ENCODE measurements around the gene SETD4.

The SETD4 gene

DNA sequence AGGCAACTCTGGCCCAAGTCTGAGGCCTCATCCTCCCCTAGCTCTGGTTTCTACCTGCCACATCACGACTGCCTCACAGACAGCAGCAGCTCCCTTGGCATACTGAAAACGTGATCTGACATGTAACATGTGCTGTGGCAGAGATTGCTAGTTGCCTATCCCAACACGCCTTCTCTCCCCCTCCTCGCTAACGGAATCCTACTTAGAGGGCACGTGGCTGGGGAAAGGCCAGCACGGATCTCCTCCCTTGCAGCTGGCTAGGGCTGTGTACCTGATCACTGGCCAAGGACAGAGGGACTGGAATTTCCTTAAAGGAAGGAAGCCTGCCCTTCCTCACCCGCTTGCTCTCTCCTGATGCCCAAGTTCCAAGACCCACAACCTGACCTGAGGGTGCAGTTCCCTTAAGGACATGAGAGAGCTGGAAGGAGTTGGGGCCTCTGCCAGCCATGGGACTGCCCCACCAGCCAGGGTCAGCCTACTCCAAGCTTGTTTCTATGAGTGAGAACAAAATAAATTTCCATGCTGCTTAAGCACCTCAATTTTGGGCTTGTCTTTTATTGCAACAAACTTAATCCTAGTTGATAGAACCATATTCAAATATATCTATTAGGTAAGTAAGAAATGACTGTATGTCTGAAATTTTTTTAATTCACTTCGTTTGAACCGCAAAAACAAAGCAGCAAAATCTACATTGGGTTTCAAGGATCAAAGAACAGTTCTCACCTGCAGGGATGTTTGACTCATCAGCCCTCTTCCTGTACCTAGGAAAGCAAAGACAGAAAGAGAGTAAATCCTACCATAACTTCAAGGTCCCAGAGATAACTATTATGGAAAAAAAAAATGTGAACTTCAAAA lies 7.2 kb downstream of the SETD4 start:
- no peak overlapping the region for H3K9ac ChIP-seq (ENCODE audit: low read depth, low read length)
- no peaks in the 10 kb centered on the region for H4K20me1 ChIP-seq (ENCODE audit: insufficient read depth, low read length)
- H3K79me2 ChIP-seq (ENCODE audit: insufficient read depth, low read length) = peaks cover 7% of the 10 kb centered on the region
- no peak overlapping the region for H3K27ac ChIP-seq (ENCODE audit: low read length)
- H3K4me3 ChIP-seq (ENCODE audit: low read depth in 1 of 2, low read length in 2 of 2) = no peak overlapping the region
- H3K9me3 ChIP-seq (ENCODE audit: insufficient read depth, low read length, severe bottlenecking) = no peaks in the 10 kb centered on the region
- no peak for TF ChIP-seq EZH2 (IDR thresholded peaks at IDR 0.05; ENCODE audit: borderline replicate concordance, low read depth, low read length, severe bottlenecking)
- TF ChIP-seq, protein P1, sequence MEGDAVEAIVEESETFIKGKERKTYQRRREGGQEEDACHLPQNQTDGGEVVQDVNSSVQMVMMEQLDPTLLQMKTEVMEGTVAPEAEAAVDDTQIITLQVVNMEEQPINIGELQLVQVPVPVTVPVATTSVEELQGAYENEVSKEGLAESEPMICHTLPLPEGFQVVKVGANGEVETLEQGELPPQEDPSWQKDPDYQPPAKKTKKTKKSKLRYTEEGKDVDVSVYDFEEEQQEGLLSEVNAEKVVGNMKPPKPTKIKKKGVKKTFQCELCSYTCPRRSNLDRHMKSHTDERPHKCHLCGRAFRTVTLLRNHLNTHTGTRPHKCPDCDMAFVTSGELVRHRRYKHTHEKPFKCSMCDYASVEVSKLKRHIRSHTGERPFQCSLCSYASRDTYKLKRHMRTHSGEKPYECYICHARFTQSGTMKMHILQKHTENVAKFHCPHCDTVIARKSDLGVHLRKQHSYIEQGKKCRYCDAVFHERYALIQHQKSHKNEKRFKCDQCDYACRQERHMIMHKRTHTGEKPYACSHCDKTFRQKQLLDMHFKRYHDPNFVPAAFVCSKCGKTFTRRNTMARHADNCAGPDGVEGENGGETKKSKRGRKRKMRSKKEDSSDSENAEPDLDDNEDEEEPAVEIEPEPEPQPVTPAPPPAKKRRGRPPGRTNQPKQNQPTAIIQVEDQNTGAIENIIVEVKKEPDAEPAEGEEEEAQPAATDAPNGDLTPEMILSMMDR (IDR thresholded peaks at IDR 0.05; ENCODE audit: borderline replicate concordance, extremely low read depth, low read length, poor library complexity, severe bottlenecking) = no peak
- no peak overlapping the region for H3K4me2 ChIP-seq (ENCODE audit: insufficient read depth, low read length)
- no peak for ATAC-seq (ENCODE audit: insufficient read depth, low read depth)
- H3K36me3 ChIP-seq (ENCODE audit: insufficient read depth, low read length) = peaks cover 80% of the 10 kb centered on the region
- no peak for DNase-seq
- peaks cover 7% of the 10 kb centered on the region for H3K4me1 ChIP-seq (ENCODE audit: insufficient read depth, low read length)
- H2AFZ ChIP-seq (ENCODE audit: low read depth, low read length) = no peak overlapping the region
- no peaks in the 10 kb centered on the region for H3K27me3 ChIP-seq (ENCODE audit: insufficient read depth, low read length, poor library complexity)

DNA sequence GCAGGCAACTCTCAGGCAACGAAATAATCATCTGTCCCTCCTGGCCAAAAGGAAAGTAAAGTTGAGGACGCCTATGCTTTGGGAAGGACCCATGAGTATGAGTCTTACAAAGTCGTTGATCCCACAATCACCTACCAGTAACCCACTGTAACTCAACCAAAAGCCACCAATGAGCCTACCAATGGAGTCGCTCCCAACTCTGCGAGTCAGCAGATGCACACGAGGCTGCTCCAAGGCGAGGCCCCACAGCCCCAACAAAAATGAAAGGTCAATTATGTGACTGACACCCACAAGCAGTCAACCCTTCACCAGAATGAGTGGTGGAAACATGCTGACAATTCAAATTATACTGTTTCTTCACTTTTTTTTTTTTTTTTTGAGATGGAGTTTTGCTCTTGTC lies 12.0 kb downstream of the SETD4 start:
- H3K27ac ChIP-seq (ENCODE audit: low read length) = no peak overlapping the region
- peaks cover 74% of the 10 kb centered on the region for H3K36me3 ChIP-seq (ENCODE audit: insufficient read depth, low read length)
- 0 out of 2 replicates have a peak, but pooled peaks cover 4% of the 10 kb centered on the region for H4K20me1 ChIP-seq (ENCODE audit: insufficient read depth, low read length)
- H3K27me3 ChIP-seq (ENCODE audit: insufficient read depth, low read length, poor library complexity) = no peaks in the 10 kb centered on the region
- no peak for DNase-seq
- no peak overlapping the region for H3K4me2 ChIP-seq (ENCODE audit: insufficient read depth, low read length)
- no peaks in the 10 kb centered on the region for H3K9me3 ChIP-seq (ENCODE audit: insufficient read depth, low read length, severe bottlenecking)
- no peak overlapping the region for H3K4me3 ChIP-seq (ENCODE audit: low read depth in 1 of 2, low read length in 2 of 2)
- H2AFZ ChIP-seq (ENCODE audit: low read depth, low read length) = no peak overlapping the region
- H3K9ac ChIP-seq (ENCODE audit: low read depth, low read length) = no peak overlapping the region
- no peaks in the 10 kb centered on the region for H3K4me1 ChIP-seq (ENCODE audit: insufficient read depth, low read length)
- no peak for ATAC-seq (ENCODE audit: insufficient read depth, low read depth)
- TF ChIP-seq EZH2 (IDR thresholded peaks at IDR 0.05; ENCODE audit: borderline replicate concordance, low read depth, low read length, severe bottlenecking) = no peak
- TF ChIP-seq, protein P1 (IDR thresholded peaks at IDR 0.05; ENCODE audit: borderline replicate concordance, extremely low read depth, low read length, poor library complexity, severe bottlenecking) = no peak
- H3K79me2 ChIP-seq (ENCODE audit: insufficient read depth, low read length) = no peaks in the 10 kb centered on the region

DNA sequence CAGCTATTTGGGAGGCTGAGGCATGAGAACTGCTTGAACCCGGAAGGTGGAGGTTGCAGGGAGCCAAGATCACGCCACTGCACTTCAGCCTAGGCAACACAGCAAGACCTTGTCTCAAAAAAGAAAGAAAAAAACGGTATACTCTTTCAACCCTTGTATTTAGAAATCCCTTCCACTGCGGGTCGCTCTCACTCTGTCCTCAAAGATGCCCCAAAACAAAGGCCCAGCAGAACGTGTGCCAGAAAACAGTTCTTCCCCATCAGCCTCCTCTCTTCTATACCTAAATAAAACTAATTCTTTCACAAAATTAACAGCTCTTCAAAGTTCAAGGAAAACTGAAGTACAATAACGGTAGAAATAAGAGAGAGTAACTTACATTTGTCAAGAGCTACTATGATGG lies 13.2 kb downstream of the SETD4 start:
- TF ChIP-seq, protein P1 (IDR thresholded peaks at IDR 0.05; ENCODE audit: borderline replicate concordance, extremely low read depth, low read length, poor library complexity, severe bottlenecking) = no peak
- TF ChIP-seq EZH2 (IDR thresholded peaks at IDR 0.05; ENCODE audit: borderline replicate concordance, low read depth, low read length, severe bottlenecking) = no peak

More for the DNA sequence above, 13.2 kb downstream of the SETD4 start:
- Histone ChIP-seq H3K27ac (ENCODE audit: low read length) (no peak overlapping the region), H3K36me3 (ENCODE audit: insufficient read depth, low read length) (peaks cover 72% of the 10 kb centered on the region), H3K79me2 (ENCODE audit: insufficient read depth, low read length) (no peaks in the 10 kb centered on the region), H4K20me1 (ENCODE audit: insufficient read depth, low read length) (0 out of 2 replicates have a peak, but pooled peaks cover 4% of the 10 kb centered on the region), H3K27me3 (ENCODE audit: insufficient read depth, low read length, poor library complexity) (no peaks in the 10 kb centered on the region), H3K9me3 (ENCODE audit: insufficient read depth, low read length, severe bottlenecking) (no peaks in the 10 kb centered on the region), H3K4me3 (ENCODE audit: low read depth in 1 of 2, low read length in 2 of 2) (no peak overlapping the region), H3K9ac (ENCODE audit: low read depth, low read length) (no peak overlapping the region), H3K4me1 (ENCODE audit: insufficient read depth, low read length) (no peaks in the 10 kb centered on the region), H2AFZ (ENCODE audit: low read depth, low read length) (no peak overlapping the region), H3K4me2 (ENCODE audit: insufficient read depth, low read length) (no peak overlapping the region)
- DNase-seq (no peak), ATAC-seq (ENCODE audit: insufficient read depth, low read depth) (no peak)

All from DND-41 (cell line).